Measurements from ENCODE around the gene NIPBL.
"Not testable (repeated sequence)": the region's sequence is repeated elsewhere in the genome, so short reads cannot be mapped to it uniquely, and the experiment has no call there.

The NIPBL gene

DNA sequence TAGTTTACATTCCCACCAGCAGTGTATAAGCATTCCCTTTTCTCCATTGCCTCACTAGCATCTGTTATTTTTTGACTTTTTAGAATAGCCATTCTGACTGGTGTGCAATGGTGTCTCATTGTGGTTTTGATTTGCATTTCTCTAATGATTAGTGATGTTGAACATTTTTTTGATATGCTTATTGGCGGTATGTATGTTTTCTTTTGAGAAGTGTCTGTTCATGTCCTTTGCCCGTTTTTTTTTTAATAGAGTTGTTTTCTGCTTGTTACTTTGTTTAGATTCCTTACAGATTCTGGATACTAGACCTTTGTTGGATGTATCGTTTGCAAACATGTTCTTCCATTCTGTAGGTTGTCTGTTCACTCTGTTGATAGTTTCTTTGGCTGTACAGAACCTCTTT, 25.3 kb downstream of the NIPBL start:
- no peak for DNase-seq (ENCODE audit: low read depth in 1 of 2, low spot score in 1 of 2)

DNA sequence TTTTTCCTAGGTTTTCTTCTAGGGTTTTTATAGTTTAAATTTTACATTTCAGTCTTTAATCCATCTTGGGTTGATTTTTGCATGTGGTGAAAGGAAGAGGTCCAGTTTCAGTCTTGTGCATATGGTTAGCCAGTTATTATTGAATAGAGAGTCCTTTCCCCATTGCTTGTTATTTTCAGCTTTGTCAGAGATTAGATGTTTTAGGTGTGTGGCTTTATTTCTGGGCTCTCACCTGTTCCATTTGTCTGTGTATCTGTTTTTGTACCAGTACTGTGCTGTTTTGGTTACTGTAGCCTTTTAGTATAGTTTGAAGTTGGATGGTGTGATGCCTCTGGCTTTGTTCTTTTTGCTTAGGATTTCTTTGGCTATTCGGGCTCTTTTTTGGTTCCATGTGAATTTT, 25.8 kb downstream of the NIPBL start:
- DNase-seq (ENCODE audit: low read depth in 1 of 2, low spot score in 1 of 2) = no peak

DNA sequence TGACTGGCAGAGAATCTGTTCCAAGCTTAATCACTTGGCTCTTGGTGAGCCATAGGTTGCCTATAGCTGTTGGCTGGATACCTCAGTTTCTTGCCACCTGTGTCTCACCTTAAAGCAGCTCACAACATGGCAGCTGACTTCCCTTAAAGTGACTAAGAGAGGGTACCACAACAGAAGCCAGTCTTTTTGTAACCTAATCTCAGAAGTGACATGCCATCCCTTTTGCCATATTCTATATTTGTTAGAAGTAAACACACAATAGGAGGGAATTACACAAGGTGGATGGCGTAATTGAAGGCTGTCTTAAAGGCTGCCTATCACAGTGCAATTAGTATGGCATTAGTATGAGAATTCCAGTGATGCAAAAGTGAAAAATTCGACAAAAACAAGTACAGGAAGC, 28.1 kb downstream of the NIPBL start:
- DNase-seq (ENCODE audit: low read depth in 1 of 2, low spot score in 1 of 2) = no peak

DNA sequence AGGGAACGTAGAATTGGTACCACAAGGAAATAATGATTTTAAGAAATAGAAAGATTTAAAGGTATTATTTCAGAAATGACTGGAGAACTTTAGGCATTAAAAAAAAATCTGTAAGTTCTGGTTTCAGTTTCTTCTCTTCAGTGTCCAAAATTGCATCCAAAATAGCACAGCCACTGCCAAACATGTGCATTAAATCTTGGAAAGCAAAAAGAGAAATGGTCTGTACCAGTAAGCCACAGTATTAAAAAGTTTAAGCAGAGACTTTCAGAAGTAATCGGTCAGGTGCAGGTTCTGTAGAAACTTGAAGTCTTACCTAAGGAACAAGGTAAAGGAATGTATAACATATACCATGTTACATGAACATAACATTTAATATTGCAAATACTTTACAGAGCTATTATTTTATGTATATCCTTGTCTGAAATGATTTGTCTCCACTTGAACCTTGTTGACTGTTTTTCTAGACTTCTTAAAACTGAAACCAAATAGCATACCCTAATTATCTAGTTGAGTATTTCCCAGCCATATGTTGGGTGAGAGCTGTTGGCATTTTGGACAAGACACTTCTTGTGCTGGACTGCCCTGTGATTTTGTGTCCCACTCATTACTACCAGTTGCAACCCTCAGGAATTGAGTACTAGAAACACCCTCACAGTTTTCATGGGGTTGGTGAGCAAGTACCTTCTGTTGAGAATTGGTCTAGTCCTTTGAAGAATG, 32.1 kb downstream of the NIPBL start:
- no peak for DNase-seq (ENCODE audit: low read depth in 1 of 2, low spot score in 1 of 2)

DNA sequence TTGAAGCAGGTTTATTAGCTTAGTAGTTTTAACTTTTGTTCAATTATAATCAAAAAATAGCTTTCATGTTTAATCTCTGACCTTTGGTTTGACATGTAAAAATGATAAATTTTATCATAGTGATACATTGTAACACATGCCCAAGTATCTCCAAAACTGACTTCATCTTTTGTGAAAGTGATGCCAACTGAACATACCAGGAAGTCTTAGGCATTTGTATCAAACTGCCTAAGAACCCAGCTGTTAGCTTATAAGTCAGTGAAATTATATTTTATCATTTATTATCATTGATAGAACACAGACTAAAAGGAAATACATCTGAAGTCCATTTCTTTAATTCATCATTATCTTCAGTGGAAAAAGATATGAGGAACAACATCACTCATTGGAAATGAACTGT, 39.1 kb downstream of the NIPBL start:
- no peak for DNase-seq (ENCODE audit: low read depth in 1 of 2, low spot score in 1 of 2)

DNA sequence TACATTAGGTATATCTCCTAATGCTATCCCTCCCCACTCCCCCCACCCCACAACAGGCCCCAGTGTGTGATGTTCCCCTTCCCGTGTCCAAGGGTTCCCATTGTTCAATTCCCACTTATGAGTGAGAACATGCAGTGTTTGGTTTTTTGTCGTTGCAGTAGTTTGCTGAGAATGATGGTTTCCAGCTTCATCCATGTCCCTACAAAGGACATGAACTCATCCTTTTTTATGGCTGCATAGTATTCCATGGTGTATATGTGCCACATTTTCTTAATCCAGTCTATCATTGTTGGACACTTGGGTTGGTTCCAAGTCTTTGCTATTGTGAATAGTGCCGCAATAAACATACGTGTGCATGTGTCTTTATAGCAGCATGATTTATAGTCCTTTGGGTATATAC, 40.0 kb downstream of the NIPBL start:
- not testable (repeated sequence) for DNase-seq (ENCODE audit: low read depth in 1 of 2, low spot score in 1 of 2)

DNA sequence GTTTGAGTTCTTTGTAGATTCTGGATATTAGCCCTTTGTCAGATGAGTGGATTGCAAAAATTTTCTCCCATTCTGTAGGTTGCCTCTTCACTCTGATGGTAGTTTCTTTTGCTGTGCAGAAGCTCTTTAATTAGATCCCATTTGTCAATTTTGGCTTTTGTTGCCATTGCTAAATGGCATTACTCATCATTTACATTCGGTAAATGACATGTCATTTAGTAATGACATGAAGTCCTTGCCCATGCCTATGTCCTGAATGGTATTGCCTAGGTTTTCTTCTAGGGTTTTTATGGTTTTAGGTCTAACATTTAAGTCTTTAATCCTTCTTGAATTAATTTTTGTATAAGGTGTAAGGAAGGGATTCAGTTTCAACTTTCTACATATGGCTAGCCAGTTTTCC, 40.8 kb downstream of the NIPBL start:
- DNase-seq (ENCODE audit: low read depth in 1 of 2, low spot score in 1 of 2) = not testable (repeated sequence)

DNA sequence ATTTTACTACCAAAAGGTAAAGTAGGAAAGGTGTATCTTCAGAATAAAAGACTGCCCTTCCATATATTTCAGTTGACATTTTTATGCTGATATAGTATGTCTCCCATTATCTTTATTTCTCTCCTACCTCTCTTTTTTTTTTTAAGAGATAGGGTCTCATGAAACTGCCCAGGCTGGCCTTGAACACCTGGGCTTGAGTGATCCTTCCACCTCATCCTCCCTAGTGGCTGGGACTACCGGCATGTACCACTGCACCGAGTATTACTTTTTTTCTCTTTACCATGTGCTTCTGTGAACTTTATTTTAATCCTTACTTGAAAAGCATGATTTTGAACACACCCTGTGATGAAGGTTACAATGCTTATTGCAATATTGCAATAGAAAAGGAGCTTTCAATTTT, 42.7 kb downstream of the NIPBL start:
- no peak for DNase-seq (ENCODE audit: low read depth in 1 of 2, low spot score in 1 of 2)

DNA sequence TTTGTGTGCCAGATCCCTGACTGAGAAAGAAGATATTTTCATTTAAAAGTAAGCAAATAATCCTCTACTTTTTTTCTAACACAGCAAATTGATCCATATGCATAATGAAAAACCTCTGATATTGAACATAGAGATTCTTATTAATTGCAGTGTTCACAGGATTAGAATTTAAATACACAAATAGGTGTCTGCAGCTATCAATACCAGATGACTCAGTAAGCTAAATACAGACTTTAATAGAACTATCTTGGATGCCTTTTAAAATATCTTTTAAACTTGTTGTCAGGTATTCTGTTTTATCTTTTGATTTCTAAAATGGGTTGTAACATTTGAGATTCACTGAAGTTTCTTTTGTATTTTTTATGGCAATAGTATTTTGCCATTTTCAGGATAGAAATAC, 43.1 kb downstream of the NIPBL start:
- no peak for DNase-seq (ENCODE audit: low read depth in 1 of 2, low spot score in 1 of 2)

DNA sequence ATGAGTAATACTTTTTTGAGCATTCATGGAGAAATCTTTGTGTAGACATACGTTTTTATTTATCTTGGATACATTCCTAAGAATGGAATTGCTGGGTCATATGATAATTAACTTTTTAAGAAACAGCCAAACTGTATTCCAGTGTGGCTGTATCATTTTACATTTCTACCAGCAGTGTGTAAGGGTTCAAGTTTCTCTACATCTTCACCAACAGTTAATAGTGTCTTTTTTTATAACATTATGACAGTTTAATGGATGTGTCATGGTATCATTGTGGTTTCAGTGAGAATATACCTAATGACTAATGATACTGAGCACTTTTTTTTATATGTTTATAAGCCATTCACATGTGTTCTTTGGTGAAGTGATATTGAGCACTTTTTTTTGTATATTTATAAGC, 52.4 kb downstream of the NIPBL start:
- DNase-seq (ENCODE audit: low read depth in 1 of 2, low spot score in 1 of 2) = no peak

DNA sequence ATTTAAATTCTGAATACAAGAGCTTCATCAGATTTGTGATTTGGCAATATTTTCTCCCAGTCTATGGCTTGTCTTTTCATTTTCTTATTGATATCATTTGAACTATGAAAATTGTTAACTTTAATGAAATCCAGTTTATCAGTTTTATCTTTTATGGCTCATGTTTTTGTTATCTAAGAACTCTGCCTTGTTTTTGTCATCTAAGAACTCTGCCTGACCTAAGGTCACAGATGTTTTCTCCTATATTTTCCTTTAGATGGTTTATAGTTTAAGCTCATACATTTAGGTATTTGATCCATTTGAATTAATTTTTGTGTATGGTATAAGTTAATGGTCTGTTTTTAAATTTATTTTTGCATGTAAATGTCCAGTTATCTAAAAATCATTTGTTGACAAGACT, 52.9 kb downstream of the NIPBL start:
- DNase-seq (ENCODE audit: low read depth in 1 of 2, low spot score in 1 of 2) = no peak

DNA sequence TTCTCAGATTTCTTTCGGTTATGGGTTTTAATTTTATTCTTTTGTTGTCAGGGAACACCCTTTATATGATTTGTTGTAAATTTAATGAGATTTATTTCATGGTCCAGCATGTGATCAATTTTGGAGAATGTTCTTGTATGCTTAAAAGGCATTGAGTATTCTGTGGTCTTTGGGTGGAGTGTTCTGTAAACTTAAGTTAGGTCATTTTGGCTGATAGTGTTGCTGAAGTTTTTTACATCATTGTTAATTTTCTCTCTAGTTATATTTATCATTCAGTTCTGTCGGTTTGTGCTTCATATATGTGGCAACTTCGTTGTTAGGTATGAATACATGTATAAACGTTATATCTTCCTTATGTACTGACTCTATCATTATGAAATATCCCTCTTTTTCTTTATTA, 55.5 kb downstream of the NIPBL start:
- no peak for DNase-seq (ENCODE audit: low read depth in 1 of 2, low spot score in 1 of 2)

DNA sequence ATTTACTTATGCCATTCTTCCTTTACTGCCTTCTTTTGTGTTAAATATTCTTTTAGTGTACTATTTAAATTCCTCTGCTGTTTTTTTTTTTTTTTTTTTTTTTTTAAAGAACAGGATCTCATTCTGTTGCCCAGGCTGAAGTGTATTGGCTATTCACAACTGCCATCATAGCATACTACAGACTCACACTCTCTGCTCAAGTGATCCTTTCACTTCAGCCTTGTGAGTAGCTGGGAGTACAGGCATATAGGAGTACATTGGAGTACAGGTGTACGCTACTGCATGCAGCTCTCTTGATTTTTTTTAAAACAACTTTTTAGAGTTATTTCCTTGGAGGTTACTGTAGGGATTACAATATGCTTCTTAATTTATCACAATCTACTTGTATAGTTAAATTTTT, 56.1 kb downstream of the NIPBL start:
- no peak for DNase-seq (ENCODE audit: low read depth in 1 of 2, low spot score in 1 of 2)

DNA sequence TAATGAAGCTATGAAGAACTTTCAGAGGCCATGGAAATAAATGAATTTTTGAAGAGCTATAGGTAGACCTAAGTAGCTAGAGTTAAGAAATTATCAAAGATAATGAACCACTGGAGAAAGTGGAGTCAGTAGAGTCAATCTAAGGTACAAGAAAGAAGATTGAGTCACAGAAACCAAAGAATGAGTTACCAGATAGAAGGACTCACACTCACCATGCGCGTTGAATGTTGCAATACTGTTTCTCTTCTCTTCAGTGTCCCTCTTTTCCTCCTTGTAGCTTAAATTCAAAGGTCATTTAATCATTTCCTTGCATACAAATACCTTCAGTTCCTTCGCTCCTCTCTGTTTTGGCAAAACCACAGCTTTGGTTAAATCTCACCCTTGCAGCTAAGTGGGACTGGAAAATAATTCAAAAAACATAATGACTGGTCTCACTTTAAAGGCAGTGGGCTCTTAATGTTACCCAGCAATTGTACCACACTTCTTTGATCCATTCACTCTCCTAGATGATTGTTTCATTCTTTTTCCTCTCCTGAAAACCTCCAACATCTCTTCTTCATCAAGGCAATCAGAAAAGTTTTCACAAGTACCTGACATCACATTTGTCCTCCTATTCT, 58.3 kb downstream of the NIPBL start:
- no peak for DNase-seq (ENCODE audit: low read depth in 1 of 2, low spot score in 1 of 2)

DNA sequence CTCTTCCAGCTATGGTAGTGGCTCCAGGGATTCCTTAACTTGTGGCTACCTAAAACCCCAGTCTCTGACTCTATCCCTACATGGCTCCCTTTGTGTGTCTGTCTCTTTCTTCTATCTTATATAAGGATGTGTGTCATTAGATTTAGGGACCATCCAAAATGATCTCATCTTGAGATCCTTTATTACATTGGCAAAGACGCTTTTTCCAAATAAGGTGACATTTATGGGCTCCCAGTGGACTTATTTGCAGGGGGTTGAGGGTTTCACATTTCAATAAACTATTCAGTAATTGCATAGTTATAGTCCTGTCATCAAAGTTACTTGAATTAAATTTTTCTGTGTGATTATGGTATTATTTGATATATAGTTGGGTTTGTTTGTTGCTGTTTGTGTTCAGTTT, 59.2 kb downstream of the NIPBL start:
- DNase-seq (ENCODE audit: low read depth in 1 of 2, low spot score in 1 of 2) = no peak

DNA sequence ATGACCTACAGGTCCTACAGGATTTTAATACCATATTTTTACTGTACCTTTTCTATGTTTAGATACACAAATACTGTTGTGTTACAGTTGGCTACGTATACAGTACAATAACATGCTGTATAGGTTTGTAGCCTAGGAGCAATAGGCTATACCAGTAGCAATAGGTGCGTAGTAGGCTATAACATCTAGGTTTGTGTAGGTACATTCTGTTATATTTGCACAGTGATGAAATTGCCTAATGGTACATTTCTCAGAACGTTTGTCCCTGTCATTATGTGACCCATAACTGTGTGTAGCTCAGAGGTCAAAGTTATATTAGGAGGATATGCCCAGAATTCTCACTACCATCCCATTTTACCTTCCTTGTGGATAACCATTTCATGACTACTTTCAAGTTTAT, 59.7 kb downstream of the NIPBL start:
- DNase-seq (ENCODE audit: low read depth in 1 of 2, low spot score in 1 of 2) = no peak

DNA sequence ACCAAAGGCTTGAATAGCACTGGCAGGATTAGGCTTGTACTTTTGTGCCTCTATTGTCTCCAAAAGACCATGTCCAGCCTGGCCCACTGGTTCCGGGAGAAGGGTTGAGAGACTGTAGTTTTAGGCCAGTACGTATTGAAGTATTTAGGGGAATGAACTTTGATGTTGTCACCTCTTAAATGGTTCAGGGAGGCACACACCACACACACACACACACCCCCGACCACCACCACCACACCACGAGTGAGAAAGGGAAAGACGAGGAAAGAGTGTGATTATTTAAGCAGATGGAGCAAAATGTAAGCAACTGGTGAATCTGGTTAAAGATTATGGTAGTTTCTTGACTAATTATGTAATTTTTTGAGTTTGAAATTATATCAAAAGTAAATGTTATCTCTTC, 61.6 kb downstream of the NIPBL start:
- no peak for DNase-seq (ENCODE audit: low read depth in 1 of 2, low spot score in 1 of 2)

DNA sequence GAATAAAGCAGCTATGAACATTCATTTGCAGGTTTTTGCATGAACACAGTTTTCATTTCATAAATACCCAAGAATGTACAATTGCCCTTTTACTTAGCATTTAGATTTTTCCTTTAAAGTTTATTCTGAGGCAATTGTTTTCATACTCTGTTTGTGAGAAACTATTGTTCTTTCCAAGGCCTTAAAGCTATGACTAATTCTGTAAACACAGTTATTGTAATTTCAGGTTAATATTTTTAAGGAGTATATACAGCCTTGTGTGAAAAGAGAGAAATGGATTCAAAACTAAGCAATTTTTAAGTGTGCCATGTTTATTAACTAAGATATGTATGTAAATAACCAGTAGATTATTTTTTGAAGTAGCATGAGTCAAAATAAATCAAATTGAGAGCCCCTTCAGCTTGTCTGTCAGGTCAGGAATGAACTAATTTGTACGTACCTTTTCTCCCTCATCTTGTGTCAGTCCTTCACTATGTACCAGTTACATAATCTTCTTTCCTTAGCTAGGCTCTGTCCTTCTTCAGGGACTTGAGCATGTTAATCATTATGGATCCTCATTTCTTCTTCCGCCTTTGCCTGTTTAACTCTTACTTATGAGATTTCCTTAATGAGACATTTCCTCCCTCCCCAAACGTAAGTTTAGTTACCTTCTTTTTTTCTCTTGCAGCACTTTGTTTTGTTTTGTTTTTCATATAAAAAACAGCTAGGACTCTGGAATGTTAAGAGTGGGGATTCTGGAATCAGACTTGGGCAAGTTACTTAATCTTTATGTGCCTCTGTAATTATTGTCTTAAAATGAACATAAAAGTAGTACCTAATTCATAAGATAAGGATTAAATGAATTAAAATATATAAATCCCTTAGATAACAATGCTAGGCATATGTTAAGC, 63.6 kb downstream of the NIPBL start:
- no peak for DNase-seq (ENCODE audit: low read depth in 1 of 2, low spot score in 1 of 2)

DNA sequence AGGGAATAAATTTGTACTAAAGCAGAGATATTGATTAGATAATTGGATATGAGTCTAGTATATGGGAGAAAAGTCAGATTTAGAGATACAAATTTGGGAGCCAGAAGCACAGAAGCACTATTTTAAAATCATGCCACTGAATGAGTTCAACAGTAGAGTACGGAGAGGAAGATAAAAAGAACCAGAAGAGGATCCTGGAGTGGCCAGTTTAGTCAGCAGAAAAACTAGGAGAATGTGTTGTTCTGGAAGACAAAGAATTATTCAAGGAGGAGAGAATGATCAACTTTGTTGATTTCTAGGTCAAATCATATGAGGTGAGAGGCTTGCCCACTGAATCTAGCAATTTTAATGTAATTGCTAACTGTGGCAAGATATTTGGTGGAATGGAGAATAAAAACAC, 67.0 kb downstream of the NIPBL start:
- no peak for DNase-seq (ENCODE audit: low read depth in 1 of 2, low spot score in 1 of 2)

DNA sequence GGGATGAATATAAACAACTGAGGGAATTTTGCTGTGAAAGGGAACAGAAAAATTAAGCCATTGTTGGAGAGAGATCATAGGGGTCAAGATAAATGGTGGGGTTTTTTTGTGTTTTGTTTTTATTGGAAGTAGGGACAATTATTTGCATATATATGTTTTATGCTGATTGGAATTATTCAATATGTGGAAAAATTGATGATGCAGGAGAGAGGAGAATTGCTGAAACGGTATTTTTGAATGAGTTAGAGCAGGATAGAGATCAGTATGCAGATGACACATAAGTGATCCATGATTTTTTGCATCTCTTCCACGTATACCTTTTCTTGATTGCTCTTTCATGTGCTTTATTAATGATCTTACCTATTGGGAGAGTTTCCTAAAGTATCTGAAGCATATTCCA, 67.5 kb downstream of the NIPBL start:
- no peak for DNase-seq (ENCODE audit: low read depth in 1 of 2, low spot score in 1 of 2)

DNA sequence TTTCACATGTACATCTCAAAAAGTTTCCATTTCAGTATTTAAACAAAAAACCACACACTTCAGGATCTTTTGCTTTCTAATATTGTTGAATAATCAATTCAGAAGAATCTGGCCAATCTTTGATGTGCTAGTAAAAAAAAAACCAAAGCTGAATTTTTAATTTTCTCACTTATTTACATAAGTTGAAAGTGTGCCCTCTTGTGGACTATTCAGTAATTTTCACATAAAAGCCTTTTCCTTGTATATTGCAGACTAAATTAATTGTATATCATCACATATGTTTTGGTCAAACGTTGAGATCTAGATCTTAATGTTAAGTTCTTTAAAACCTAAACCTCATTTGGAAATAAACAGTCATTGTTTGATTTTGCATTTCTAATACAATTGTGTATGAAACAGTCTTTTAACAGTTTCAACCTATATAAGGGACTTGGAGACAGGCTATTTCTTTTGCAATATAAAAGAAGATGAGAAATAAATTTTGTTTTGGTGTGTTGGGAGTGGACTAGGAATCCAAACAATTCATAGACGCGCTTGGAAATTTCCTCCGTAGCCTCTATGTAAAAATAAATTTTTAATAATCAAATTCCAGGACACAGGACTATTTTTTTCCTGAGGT, 68.1 kb downstream of the NIPBL start:
- DNase-seq (ENCODE audit: low read depth in 1 of 2, low spot score in 1 of 2) = no peak

DNA sequence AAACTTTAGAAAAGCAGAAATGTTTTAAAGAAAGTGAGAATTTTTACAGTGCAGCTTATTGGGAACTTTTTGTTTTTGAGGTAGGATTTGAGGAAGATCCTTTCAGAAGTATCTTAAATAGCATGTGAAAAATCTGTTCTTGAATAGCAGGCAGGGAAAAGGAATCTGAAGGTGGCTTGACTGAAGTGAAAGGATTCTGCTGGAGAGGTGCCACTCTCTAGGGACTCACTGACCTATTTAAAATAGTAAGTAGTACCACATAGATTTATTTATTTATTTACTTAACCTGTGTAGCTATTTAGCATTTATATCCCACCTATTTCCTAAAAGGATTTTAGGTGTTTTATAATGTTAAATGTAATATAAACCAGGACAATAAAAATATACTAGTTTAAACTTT, 69.1 kb downstream of the NIPBL start:
- DNase-seq (ENCODE audit: low read depth in 1 of 2, low spot score in 1 of 2) = no peak
